Left cardiac atrium (tissue), 4 donors: ENCODE results near the gene RNFT2. TPM values are rescaled to one million over a fixed set of nuclear protein-coding genes. Genes with fewer than 3 reads are reported as not detected.

Experiments used
- ATAC-seq, 2 donors: fragments of 200-7000 bp; cut with Tn5 transposase; one replicate each; pipeline ENCODE4 v1.9.1; 2020; ENCODE audit warnings: mild to moderate bottlenecking in 2 of 2, moderate library complexity in 2 of 2
- DNase-seq: peaks from one replicate; pipeline ENCODE4 v3.0.0-alpha.2; 2020
- intact Hi-C, 2 donors: fragments of 100-400 bp; cut with DNase I; formaldehyde crosslinking; loops; one replicate each; pipeline versions ENCODE4 v1.14.1 to v1.15.1; 2022 to 2023
- total RNA-seq, 2 donors: library from RNA; stranded (reverse); fragmentation: NEBNext Ultra II Directional; extraction: Animal tissue kit (Norgen Biotek cat#: 25700); gene quantifications; one replicate each; pipeline ENCODE4 v1.2.1, GENCODE V29; 2021
- donor health status: DM: no; HTN: yes; CAD: no.
- donor health status: DM: no; HTN: yes; CAD: no; lungs with severe emphysema.
- donor health status: DM: yes; HTN: yes; CAD: no.
- donor health status: Dilated cardiomyopathy.

RNFT2 gene
- total RNA-seq, 2 donors from 2014 or later = 1.6 to 3.1 TPM

DNA sequence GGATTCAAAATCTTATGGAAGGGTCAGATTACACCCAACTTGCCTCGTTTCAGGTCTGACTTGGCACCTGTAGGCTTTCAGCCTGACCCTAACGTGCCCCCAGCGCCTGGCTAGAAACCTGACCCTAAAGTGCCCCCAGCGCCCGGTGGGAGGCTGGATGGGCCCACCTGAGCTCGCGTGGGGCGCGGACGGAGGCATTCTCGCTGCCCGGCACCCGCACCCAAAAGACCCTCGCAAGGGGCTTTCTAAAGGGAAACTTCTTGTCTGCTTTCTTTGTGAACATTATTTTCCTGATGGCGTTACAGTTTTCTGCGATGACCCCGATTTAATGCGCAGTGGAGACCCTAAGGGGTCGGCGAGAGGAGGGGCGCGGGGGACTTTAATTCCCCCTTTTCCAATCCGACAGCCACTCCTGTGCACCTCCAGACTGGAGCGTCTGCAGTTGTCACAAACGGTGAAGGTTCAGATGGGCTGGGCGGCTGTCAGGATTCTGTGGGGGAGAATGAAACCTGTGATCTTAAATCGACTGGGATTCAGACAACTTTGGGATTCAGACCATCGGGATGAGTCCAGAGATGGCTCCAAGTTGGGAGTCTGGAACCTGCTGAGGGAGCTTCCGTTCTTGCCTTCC lies 143.9 kb downstream of the RNFT2 start:
- intact Hi-C loops = no loop called here
- ATAC-seq = no peak
- DNase-seq = no peak

DNA sequence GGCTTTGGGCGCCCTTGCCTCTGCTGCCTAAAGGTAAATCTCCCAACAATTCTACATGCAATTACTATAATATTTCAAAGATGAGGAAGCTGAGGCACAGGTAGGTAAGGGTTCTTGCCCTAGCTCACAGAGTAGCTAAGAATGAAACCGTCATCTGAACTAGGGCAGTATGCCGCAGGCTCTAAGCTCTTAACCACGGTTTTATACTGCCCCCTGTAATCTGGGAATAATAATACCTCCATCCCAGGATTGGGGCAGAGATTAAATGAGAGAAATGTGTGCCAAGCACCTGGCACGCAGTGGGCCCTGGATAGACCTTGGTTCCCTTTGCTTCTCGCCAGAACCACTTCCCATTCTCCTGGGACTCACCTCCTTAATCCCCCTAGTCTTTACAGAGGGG lies 144.6 kb downstream of the RNFT2 start:
- DNase-seq (no peak), ATAC-seq (peak in 1 of 2 donors; percentile 45)
- intact Hi-C loops = no loop called here

DNA sequence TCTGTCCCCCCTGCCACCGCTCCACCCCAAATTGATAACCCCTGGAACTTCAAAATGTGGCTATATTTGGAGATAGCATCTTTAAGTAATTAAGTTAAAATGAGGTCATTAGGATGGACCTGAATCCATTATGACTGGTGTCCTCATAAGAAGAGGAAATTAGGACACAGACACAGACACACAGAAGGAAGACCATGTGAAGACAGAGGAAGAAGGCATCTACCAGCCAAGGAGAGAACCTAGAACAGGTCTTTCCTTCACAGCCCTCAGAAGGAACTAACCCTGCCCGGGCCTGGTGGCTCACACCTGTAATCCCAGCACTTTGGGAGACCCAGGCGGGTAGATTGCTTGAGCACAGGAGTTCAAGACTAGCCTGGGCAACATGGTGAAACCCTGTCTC lies 146.8 kb downstream of the RNFT2 start:
- ATAC-seq (no peak), DNase-seq (no peak)
- intact Hi-C loops = no loop called here

DNA sequence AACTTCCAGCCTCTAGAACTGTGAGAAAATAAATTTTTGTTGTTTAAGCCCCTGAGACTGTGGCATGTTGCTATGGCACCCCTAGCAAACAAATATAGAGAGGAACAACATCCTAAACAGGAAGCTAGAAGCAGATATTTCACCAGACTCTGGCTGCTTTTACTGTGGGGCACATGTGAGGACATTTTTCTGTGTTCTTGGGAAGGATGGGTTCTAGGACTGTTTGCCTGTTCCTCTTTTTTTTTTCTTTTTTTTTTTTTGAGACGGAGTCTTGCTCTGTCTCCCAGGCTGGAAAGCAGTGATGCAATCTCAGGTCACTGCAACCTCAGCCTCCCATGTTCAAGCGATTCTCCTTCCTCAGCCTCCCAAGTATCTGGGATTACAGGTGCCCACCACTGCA lies 147.4 kb downstream of the RNFT2 start:
- intact Hi-C loops = no loop called here
- DNase-seq (no peak), ATAC-seq (no peak)

DNA sequence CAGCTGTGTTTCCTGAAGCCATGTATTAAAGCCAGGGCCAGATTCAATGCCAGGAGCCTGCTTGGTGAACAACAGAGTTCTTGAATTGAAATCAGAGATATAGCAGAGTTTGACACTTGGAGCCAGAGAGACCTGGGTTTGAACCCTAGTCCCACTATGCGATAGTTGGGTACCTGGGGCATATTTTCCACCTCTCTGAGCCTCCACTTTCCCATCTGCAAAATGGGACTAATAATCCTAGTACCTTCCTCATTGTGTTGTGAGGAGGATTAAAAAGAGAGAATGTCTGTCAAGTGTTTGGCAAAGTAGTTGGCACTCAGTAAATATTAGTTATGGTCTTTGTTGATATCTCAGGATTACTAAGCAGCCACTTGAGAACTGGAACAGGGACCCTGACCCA lies 149.1 kb downstream of the RNFT2 start:
- intact Hi-C loops = no loop called here
- no peak for ATAC-seq
- no peak for DNase-seq

DNA sequence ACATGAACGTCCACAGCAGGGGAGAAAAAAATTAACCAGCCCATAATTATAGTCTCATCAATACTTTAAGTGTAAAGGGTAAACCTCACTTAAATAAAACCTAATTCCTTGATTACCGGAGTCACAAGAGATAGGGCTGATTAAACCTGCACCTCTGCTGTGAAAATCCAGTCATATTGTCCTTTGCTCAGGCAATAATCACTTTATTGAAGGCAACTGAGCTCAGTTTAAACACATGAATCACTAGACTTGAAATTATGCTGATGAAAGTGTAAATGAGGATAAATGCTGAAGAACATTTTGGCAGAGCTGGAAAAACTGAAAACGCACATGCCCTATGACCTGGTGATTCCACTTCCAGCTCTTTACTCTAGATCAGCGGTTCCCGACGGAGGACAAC lies 149.8 kb downstream of the RNFT2 start:
- ATAC-seq (no peak), DNase-seq (no peak)
- intact Hi-C loops = no loop called here

DNA sequence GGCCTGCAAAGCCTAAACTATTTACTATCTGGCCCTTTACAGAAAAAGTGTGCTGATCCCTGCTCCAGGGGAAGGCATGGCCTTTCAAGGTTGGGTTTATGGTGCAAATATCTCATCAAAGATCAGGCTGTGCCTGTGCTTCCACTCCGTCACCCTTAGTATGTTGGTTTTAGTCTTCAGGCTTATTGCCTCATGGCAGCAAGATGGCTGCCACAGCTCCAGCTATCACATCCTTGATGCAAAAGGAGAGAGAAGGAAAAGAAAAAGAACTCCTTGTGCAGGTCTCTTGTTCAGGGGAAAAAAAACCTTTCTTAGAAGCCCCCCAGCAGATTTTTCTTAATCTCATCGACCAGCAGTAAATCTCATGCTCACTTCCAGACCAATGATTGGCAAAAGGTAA lies 152.2 kb downstream of the RNFT2 start:
- intact Hi-C loops = no loop called here
- DNase-seq (no peak), ATAC-seq (no peak)

DNA sequence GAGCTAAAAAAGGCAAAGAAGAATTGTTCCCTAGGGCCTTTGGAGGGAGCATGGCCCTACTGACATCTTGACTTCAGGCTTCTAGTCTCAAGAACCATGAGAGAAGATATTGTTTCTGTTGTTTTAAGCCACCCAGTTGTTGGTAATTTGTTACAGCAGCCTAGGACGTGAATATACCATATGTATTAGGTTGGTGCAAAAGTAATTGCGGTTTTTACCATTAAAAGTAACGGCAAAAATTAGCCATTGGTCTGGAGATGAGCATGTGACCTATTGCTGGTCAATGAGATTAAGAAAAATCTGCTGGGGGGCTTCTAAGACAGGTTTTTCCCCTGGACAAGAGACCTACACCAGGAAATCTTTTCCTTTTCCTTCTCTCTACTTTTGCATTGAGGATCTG lies 152.9 kb downstream of the RNFT2 start:
- no peak for ATAC-seq
- no peak for DNase-seq
- intact Hi-C loops = no loop called here

DNA sequence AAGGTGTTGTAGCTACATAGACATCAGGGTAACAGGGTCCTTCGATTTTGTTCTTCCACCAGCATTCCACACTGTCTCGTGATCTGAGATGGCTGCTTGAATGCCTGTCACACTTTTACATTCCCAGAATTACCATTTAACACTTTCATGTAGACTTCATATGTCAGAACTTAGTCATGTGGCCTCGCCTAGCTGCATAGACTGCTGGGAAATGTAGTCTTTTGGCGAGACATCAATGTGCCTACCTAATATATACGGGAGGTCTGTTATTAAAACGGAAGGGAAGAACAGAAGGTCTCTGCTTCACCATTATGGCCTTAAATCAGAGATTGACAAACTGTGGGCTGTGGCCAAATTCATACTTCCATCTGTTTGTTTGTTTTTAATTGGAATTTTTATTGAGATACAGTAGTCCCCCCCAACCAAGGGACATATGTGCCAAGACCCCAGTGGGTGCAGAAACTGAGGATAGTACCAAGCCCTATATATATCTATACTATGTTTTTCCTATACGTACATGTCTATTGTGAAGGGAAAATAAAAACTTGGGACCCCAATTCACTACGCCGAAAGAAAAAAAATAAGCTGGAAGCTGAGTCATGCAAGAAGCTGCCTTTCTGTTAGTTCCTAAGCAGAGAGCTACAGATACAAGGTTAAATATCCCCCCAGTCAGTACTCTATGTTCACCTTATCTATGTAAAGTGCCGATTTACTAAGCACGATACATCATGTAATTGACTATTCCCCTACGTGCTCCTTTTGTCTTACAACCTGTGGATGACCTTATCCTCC lies 154.4 kb downstream of the RNFT2 start:
- DNase-seq (no peak), ATAC-seq (no peak)
- intact Hi-C loops = no loop called here

DNA sequence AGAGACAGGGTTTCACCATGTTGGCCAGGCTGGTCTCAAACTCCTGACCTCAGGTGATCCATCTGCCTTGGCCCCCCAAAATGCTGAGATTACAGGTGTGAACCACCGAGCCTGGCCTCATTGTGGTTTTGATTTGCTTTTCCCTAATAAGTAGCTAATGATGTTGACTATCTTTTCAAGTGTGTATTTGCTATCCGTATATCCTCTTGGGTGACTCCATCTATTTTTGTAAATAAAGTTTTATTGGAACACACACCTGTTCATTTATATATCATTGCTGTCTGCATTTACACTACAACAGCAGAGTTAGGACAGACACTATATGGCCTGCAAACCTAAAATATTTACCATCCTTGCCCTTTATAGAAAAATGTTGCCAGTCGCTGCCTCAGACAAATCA lies 156.8 kb downstream of the RNFT2 start:
- intact Hi-C loops = no loop called here
- ATAC-seq = no peak
- no peak for DNase-seq

DNA sequence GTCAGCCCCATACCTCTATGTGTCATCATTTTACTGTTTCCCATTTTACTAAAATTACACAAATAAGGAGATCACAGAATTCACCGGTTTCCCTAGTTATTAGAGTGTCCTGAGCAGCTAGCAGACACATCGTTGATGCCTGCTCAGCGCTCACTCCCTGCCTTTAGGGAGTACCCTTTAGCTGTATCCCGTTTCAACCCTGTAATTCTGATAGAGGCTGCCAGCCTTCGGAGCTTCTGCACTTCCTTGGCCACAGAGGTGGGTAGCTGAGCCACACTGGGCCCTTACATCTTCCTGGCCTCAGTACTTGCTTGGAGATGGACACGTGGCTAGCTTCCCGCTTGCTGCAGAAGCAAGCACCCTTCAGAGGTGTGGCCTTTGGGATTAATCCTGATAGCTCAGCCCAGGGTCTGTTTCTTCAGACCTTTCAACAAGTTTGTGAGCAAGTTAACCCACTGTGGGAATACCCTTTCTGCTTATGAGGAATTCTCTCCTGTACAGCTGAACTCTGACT lies 158.4 kb downstream of the RNFT2 start:
- ATAC-seq (peak in 1 of 2 donors; percentile 27), DNase-seq (no peak)
- intact Hi-C loops = no loop called here

DNA sequence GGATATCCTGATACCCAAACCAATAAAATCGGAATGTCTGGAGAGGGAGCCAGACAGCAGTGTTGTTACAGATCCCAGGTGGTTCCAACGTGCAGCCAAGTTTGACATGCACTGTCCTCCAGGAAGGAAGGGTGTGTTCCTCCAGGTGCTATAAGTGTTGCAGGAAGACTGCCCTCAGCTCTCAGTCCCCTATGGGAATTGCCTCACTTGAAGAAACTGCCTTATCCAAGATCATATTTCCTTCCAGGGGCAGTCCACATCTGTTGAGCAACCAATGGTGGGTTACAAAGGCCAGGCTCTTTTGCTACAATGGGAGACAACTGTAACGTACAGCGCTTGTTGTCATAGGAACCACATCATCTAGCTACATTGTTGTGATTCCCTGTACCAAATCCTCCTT lies 159.4 kb downstream of the RNFT2 start:
- no peak for ATAC-seq
- intact Hi-C loops = no loop called here
- DNase-seq = no peak

DNA sequence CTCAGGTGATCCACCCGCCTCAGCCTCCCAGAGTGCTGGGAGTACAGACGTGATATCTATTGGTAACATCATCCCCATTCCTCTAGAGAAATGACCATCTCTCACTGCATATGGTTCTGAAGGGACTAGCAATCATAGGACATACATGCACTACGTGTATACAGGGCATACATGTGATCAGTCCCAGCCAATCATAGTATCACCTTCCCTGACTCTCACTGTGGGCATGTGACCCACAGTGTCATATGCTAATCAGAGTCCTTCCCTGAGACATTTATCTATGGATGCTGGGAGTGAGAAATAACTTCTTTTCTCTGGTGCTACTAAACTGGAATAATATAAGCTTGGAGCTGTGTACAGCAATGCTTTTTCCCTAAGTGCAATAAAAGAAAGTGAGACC lies 160.6 kb downstream of the RNFT2 start:
- ATAC-seq (no peak), DNase-seq (no peak)
- intact Hi-C loops = no loop called here

DNA sequence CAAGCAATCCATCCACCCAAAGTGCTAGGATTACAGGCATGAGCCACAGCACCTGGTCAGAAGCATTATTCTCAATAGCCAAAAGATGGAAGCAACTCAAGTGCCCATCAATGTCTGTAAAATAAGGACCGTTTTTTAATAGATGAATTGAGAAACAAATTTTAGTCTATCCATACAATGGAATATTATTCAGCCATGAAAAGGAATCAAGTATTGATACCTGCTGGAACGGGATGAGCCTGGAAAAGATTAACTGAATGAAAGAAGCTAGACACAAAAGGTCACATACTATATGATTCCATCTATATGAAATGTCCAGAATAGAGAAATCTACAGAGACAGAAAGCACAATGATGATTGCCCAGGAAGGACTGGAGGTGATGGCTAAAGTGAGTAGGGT lies 163.5 kb downstream of the RNFT2 start:
- no peak for ATAC-seq
- DNase-seq = no peak
- intact Hi-C loops = no loop called here

Other genes with a start within 250 kb of the RNFT2 start
- gene MAP1LC3B2, start 178.9 kb upstream of the RNFT2 start, total RNA-seq = 1 to 10 TPM; 1.3 to 2.1 TPM
- gene SPRING1, start 246 bp upstream of the RNFT2 start, total RNA-seq = 10 to 100 TPM; 10.7 to 15.8 TPM
- gene HRK, start 143.1 kb downstream of the RNFT2 start, total RNA-seq = under 1 TPM; 0.05 to 0.09 TPM
- 1 to 10 TPM; 6.5 to 8.9 TPM for gene FBXW8, start 172.6 kb downstream of the RNFT2 start, total RNA-seq